HG03139 (cell line): ENCODE results near the gene ST6GALNAC3.

ENCODE experiments used
- ATAC-seq: cut with Tn5 transposase; IDR thresholded peaks from one replicate; pipeline ENCODE4 v1.9.1; 2021; ENCODE audit not compliant: unreplicated experiment

Gene ST6GALNAC3

DNA sequence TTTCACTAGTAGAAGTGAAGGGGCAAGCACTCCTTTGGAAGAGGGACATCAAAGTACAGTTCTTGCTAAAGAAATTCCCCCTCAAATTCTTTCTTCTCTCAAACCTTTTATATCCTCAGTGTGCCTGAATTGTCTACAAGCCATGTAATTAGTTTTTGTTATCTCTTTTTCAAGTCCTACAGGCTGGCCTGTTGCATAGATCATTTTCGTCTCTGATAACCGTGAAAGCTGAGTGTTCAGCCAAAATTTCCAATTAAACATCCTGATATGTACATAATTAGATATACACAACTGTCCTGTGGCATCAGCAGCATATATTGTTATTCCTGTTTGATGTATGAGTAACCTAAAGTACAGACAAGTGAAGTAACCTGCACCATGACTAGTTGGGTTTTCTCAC, 417.2 kb downstream of the ST6GALNAC3 start:
- ATAC-seq: no peak

DNA sequence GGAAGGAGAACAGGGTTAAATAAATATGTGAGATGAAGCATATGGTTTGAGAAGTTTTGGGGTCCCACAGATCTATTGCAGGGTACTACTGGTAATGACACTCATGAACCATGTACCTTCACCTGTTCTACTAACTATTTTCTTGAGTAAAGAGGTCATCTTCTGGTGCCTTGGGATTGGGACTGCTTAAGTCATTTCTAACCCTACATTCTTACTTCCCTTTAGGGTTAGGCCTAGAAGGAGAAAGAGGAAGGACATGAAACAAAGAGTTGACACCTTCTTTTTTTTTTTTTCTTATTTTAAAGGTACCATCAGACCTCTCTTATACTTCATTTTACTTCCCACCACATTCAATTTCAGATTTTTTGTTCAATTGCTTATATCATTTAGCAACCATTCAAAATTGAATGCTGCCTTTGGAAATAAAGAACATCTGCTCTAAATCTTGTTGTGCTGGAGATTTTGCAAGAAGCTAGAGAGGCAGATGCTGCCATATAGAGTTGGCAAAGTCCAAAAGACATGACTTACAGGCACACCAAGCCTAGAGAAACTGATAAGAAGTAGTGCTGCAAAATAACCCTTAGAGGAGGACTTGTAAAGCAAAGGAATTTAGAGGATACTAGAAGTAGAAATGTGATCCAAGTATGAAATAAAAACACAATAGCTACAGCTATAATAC, 418.3 kb downstream of the ST6GALNAC3 start:
- ATAC-seq: no peak

DNA sequence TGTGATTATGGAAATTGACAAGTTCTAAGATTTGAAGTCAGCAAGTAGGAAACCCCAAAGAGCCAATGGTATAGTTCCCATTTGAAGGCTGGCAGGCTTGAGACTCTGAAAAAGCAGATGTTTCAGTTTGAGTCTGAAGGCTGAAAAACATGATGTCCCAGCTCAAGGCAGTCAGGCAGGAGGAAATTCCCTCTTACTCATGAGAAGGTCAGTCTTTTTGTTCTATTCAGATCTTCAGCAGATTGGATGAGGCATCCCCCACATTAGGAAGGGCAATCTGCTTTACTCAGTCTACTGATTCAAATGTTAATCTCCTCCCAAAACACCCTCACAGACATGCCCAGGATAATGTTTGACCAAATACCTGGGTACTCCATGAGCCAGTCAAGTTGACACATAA, 420.3 kb downstream of the ST6GALNAC3 start:
- ATAC-seq: peak; percentile 59

DNA sequence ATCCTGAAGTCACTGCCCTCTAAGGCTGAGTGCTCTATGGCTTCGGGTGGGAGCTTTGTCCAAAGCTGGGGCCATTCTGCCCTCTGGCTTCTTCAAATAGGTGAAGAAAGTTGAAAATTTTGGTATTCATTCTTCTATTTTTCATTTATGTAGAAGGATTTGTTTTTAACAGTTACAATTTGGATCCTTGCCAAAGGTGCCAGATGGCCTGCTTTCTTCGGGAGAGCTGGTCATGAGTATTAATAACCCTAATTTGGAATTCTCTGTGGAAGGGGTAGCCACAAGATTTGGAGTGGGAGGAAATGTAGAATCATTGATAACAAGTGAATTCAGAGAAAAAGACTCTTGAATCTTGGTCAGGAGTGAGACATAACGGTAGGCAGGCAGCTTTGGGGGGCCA, 422.3 kb downstream of the ST6GALNAC3 start:
- no peak for ATAC-seq

DNA sequence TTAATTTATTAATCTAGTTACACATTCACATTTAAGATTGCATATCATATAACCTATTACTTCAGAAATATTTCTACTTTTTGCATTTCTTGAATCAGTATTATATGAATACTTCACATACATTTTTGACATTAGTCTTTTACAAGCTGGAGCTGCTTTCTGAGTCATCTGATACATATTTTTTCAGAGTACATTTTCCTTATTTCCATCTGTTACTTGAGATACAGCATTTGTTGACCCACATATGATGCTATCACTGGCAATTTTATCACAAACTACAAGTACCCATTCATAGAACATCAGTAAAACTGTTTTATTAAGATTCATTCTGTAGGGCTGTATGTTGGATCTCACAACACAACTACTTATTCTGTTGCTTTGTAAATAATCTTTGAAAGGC, 425.6 kb downstream of the ST6GALNAC3 start:
- no peak for ATAC-seq

DNA sequence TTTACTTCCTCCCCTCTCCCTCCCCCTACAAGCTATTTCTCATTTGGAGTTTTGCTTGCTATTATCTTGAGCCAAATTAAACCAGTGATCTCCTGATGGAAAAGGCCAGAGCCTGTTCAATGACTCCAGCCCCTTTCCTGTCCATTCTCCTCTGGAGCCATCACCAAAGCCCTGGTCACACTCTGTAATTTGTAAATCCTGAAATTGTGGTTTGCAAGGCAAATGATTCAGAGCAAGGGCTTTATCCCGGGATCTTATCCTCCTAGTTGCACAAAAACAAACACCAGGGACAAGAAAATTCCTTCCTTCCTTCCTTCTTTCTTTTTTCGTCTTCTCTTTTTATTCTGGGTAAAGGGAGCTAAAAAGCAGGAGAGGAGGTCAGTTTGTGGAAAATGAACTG, 426.6 kb downstream of the ST6GALNAC3 start:
- ATAC-seq: no peak

DNA sequence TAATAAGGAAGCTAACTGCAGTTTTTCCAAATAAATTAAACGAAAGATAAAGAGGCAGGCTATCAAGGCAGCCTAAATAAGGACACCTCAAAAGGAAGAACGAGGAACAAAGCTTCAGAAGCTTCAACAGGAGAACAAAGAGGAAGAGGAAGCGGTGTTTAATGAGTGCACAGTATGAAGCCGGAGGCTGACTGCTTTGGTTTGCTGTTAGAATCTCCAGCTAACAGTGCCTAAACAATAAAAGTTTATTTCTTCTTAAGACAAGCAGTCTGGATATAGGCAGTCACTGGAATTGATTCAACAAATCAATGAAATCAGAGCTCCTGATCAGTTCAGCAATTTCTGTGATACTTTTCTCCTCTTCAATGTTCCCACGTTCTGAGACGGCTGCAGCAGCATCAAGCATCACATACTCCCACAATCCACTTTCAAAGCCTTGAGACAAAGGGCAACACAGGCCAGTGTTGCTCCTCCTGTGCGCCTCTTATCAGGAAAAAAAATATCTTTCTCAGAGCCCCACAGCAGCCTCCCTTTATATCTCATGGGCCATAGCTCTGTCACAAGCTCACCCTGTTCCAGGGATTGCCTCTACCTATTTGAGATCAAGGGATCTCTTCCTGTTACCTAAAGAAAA, 427.2 kb downstream of the ST6GALNAC3 start:
- no peak for ATAC-seq

DNA sequence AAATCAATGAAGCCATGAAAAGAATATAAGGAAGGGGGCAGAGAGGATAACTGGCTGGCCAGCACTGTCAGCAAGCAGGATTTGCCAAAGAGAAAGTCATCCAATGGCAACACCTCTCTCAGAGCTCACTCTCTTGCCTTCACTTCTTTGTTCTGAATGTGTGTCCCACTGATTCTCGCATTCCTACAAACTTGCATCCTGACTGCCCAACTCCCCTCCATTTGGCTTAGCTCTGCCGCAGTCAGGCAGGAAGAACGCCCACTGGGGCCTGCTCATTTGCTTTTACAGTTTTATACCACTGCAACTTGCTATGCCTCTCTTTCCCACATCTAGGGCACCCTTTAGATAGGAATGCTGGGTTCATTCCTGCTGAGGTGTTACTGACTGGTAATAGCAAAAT, 428.6 kb downstream of the ST6GALNAC3 start:
- ATAC-seq: no peak

DNA sequence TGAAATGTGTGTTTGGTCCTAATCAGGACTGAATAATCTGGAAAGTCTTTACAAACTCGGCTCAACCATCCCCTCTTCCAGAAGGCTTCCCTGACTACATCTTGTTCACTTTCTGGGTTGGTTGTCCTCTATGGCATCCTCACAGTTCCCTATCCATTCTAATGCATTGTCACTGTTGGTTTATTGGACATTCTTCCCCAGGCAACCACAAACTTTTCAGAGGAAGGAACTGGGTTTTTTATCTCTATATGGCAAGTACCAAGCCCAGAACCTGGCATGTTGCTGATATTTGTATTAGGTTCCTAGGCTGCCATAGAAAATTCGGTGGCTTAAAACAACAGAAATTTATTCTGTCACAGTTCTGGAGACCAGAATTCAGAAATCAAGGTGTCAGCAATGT, 429.2 kb downstream of the ST6GALNAC3 start:
- ATAC-seq: no peak

DNA sequence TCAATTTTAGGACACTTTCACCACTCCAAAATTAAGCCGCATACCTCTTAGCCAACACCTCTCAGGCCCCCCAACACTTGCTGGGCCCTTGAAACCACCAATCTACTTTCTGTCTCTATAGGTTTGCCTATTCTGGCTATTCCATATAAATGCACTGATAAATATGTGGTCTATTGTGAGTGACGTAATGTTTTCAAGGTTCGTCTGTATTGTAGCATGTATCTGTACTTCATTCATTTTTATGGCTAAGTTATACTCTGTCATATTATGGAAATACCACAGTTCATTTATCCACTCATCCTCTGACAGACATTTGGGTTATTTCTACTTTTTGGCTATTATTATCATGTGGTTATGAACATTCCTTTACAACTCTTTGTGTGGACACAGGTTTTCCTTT, 432.8 kb downstream of the ST6GALNAC3 start:
- no peak for ATAC-seq

DNA sequence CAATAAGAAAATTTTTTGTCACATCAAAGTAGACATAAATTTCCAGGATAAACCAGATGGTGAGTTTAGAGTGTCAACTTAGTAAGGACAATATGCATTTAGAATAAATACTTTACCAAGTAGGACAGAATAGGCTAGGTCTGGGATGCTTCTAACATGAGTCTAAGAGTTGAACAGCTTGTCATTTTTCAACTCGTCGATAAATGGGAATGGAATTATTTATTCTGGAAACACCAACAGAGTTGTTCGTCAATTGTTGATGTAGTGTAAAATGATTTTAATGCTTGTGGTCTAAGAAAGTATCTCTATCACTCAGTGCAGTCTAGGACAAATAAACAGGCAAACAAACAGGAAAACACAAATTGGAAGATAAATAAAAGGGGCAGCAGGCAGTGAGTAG, 434.3 kb downstream of the ST6GALNAC3 start:
- ATAC-seq: no peak

DNA sequence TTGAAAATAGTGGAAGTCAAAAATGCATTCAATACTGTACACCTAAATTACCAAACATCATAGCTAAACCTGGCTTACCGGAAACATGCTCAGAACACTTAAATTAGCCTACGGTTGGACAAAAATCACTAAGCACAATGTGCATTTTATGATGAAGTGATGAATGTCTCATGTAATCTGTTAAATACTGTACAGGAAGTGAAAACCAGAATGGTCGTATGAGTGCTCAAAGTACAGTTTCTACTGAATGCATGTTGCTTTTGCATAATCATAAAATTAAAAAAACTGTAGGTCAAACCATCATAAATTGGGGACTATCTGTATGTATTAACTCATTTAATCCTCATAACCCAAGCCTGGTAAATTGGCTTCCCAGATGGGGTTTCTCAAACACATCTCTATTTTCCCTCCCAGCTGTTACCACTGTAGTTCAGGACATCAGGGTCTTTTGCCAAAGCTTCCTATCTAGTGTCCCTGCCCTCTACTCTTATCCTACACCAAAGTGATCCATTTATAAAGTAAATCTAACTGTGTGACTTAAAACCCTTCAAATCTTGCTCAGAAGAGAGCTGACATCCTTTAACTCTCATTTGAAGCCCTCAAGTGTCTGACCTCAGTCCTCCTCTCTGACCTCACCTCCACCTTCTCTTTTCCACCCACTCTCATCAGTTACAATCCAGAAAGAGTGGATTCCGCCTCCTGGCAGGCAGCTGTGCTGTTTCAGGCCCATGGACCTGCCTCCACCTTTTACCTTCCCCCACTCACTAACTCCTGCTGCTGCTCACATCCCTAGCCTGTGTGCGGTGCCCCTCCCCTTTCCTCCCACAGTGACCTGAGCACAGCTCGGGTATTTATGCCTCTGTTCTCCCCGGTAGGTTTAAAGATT, 436.4 kb downstream of the ST6GALNAC3 start:
- ATAC-seq: no peak

DNA sequence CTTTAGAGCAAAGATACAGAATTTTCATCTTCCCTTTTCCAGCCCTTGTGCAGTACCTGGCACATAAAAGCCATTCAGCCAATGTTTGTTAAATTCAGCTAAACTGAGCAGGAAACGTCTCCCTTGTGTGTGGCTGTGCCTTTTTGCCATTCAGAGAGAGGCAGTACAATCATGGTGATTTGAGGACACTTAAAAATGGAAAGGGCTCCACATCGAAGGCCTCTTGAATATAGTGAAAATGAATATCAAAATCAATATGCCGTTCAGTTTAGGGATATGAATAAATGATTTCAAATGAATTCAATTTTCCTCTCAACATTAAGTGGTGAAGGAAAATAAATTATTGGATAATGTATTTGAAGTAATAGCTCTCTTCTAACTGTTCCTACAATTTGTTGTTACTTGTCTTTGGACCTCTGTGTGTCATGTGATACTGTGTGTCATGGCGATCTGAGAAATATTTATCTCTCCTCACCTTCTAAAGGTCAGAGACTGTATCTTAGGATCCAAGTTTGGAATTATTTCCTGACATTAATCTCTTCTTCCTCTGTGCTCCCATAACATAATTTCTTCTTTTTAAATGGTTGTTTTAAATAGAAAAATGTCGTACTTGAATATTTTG, 437.1 kb downstream of the ST6GALNAC3 start:
- ATAC-seq: no peak

DNA sequence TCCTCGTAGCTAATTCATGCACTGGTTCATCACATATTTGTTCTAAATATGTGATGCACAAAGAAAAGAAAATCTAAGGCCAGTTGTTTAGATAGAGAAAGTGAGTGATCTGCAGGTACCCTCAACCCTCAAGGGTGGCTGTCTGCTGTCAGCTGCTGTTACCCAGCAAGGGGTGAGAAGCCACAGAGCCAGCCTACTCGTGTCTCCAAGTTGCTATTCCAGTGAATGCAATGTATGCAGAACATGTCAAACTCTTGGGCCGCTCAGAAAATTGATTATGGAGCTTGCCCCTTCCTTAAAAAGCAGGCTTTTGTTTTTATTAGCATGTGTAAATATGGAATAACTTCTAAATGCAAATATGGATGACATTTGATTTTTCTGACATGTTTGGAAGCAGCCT, 456.4 kb downstream of the ST6GALNAC3 start:
- ATAC-seq: no peak

DNA sequence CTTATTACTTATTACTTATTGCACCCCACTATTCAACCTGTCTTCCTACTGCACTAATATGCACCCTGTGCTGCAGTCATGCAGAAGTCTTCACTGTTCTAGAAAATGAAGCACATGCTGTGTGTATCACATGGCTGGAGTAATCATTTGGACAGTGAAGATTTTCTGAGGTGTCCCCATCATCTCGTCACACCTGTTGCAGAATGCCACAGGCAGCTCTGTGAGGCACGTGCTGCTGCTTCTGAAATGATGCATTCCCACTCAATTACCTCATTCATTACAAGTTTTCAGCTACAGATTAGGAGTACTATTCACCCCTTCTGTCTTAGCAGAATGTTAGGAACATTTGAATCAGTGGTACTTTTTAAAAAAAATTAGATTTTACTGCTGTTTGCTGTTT, 467.1 kb downstream of the ST6GALNAC3 start:
- ATAC-seq: no peak

DNA sequence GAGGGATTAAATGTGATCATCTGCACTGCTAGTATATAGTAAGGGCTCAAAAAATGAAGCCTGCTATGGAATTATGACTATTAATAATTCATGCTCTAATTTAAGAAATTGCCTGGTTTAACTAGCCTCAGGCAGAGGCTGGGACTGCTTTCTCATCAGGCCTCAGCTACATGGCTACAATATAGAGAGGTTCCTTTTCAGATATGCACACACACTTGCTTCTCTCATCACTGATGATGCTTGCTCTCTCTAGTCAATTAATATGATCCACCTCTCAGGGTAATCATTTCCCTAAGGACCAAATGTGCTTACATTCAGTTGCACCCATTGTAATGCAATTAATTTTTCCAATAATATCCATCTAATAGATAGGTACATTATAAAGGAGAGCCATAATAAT, 467.8 kb downstream of the ST6GALNAC3 start:
- ATAC-seq: no peak

DNA sequence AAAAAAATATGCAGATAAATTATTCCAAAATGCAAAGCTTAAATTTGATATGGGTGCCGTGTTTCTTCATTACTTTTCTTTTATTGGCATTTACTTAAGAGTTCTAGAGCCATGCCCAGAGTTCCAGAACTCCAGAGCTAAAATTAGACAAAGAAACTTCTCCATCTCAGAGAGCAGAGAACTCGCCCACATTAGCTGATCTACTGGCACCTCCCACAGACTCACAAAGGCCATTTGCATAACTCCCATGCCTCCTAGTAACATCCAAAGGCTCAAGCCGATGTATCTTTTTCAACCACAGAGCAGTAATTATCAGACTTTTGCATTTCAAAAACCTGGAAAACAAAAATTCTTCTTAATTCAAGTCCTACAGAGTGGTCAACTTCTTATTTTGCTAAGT, 468.9 kb downstream of the ST6GALNAC3 start:
- no peak for ATAC-seq

DNA sequence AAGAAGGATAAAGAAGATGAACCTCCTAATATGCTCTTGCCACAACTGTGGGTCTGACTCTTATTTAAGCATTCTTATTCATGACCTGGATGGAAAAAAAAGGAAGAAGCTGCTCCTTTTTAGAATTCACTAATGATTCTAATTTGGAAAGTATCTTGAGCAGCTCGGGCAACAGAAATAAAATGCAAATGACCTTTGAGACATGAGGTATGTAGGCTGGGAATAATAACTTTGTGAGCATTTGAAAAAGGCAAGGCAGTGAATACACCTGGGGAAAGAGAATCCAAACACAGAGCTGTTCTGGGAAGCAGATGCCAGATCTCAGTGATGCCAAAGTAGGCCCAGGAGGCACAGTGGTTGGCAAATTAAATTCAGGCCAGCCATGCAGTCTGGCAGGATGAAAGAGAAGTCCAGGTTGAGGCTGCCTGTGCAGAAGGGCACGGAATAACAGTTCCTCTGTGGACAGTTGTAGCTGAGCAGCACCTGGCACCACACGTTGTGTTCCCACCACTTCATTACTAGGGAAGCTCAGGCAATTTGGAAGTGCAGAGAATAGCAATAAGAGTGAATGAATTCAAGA, 471.9 kb downstream of the ST6GALNAC3 start:
- ATAC-seq: no peak

DNA sequence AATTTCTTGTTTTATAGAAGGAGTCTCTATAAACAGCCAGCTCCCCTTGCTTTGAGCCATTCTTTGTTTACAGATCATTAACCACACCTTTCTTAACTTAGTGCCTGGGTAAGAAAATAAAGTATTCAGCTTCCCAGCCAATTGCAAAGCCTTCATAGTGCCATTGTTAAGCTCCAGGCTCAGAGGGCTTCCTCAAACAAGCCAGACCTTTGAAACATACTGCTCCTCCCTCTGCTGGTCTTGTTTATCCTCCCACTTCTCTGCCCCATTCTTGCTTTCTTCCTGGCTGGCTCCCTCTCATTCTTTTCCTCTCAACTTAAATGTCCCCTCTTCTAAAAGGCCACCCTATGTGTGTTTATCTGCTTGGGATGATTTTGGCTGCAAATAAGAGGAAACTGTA, 473.4 kb downstream of the ST6GALNAC3 start:
- ATAC-seq: no peak

DNA sequence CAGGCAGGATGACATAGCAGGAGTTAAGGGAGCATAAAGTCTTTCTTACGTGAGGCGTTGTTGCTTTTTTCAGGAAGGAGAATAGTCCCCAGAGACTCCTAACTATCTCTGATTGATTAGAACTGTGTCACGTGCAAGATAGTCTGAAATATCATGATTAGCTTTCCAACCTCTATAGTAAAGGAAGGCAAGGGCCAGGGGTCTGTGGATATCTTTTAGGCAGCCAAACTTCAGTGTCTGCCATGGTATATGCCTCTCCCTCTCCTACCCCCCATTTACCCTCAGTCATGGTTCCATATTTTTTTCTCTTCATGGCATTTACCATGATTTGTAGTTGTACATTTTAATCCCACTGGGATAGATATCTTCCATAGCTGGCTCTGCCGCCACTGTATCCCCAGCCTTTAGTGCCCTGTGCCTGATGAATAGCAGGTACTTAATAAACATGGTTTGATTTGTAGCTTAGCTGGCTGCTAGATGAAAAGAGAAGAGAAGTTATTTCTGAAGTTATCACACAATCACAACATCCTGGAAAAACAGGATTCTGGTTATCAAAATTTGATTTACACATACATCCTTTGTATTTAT, 474.1 kb downstream of the ST6GALNAC3 start:
- ATAC-seq: no peak

DNA sequence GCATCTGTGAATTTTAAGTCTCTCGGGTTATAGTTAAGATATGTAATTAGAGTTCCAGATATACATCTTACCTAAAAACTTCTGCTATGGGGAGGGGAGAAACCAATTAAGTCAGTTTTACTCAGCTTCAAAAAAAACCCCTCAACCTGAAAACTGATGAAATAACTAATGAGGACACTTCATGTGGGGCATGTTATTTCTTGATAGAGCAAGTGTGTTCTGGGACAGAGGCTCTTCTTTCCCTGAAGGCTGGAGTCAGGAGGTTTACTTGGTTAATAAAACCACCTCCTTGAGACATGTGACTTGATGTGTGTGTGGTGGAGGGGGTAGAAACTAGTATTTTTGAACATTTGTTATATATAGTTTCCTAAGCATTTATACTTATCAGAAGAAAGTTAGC, 479.7 kb downstream of the ST6GALNAC3 start:
- ATAC-seq: no peak
